Stomach (tissue), 9 donors: Measurements from ENCODE around the gene TTC28. TPM values are rescaled to one million over a fixed set of nuclear protein-coding genes. Genes with fewer than 3 reads are reported as not detected.

Experiments
- DNase-seq, 2 donors: peaks; one replicate each; pipeline versions ENCODE4 v3.0.0 to v3.0.0-alpha.2; 2013 to 2019
- H3K27ac ChIP-seq, 5 donors: fragments of 200-600 bp in 4 of 5; sonication (generic) in 4 of 5; one replicate each; pipeline ENCODE4 v1.5.1; 2013 to 2019; ENCODE audit warnings: mild to moderate bottlenecking in 1 of 5, moderate library complexity in 1 of 5
- H3K27me3 ChIP-seq, 3 donors: fragments of 200-600 bp; sonication (generic); one replicate each; pipeline ENCODE4 v1.5.1; 2017 to 2019; ENCODE audit warnings: mixed run types in 1 of 3
- H3K36me3 ChIP-seq, 4 donors: fragments of 200-600 bp; sonication (generic); 1 replicate in 3 of 4; 2 replicates in 1 of 4; pipeline ENCODE4 v1.5.1; 2016 to 2019
- H3K4me1 ChIP-seq, 4 donors: fragments of 200-600 bp; sonication (generic); one replicate each; pipeline ENCODE4 v1.5.1; 2016 to 2019
- H3K4me3 ChIP-seq, 4 donors: fragments of 200-600 bp; sonication (generic) in 3 of 4; one replicate each; pipeline ENCODE4 v1.5.1; 2016 to 2019; ENCODE audit warnings: mild to moderate bottlenecking in 1 of 4
- H3K9me3 ChIP-seq, 4 donors: fragments of 200-600 bp; sonication (generic); one replicate each; pipeline ENCODE4 v1.5.1; 2016 to 2019
- EP300 ChIP-seq: sonication (generic); formaldehyde crosslinking; IDR thresholded peaks from one replicate; pipeline ENCODE4 v1.6.1; 2017; ENCODE audit warnings: antibody characterized with exemption
- POLR2A ChIP-seq, 4 donors: fragments of 450-650 bp; IDR thresholded peaks; one replicate each; pipeline ENCODE4 v1.6.1; 2016; ENCODE audit warnings: antibody characterized with exemption in 4 of 4, control low read depth in 2 of 4, mild to moderate bottlenecking in 1 of 4, moderate library complexity in 1 of 4
- POLR2AphosphoS5 ChIP-seq, 3 donors: sonication (generic); formaldehyde crosslinking; IDR thresholded peaks; one replicate each; pipeline ENCODE4 v1.6.1; 2016; ENCODE audit warnings: antibody characterized with exemption in 3 of 3
- WGBS, 5 donors: extraction: QIAGEN DNeasy Blood & Tissue Kit in 3 of 5; methylation state at CpG; one replicate each; pipeline versions ENCODE4 v1.1.5 to v1.1.7; 2013 to 2018; 5-methylcytosine and 5-hydroxymethylcytosine counted together
- intact Hi-C: fragments of 100-400 bp; cut with DNase I; formaldehyde crosslinking; loops from one replicate; pipeline ENCODE4 v1.15.1; 2023; ENCODE audit warnings: low total_unique reads
- polyA plus RNA-seq, 3 donors: library from polyadenylated mRNA; stranded (reverse); fragments of 200-250 nt; gene quantifications; one replicate each; pipeline ENCODE4 v1.2.3, GENCODE V29; 2013
- total RNA-seq, 5 donors: library from RNA; depleted of rRNA; stranded (reverse); fragments of >200 nt; gene quantifications; one replicate each; pipeline versions ENCODE4 v1.1.0 to v1.2.3, GENCODE V29; 2014 to 2016
- TF ChIP-seq, protein P1 (sequence below), 7 experiments: fragments of 450-650 bp in 4 of 7; fragments of 200-600 bp in 3 of 7; sonication (generic) in 3 of 7; IDR thresholded peaks; one replicate each; pipeline ENCODE4 v1.5.1; 2016 to 2019; ENCODE audit warnings: antibody characterized with exemption in 7 of 7, control low read depth in 2 of 7, mild to moderate bottlenecking in 1 of 7
- donor health status: healthy with polysubstance abuse.
- donor health status: Bipolar disorder and iron deficiency.
- donor health status: healthy.

Gene TTC28
- total and polyA plus RNA-seq, 8 donors = 1.7 to 53.4 (median 24.6) TPM

DNA sequence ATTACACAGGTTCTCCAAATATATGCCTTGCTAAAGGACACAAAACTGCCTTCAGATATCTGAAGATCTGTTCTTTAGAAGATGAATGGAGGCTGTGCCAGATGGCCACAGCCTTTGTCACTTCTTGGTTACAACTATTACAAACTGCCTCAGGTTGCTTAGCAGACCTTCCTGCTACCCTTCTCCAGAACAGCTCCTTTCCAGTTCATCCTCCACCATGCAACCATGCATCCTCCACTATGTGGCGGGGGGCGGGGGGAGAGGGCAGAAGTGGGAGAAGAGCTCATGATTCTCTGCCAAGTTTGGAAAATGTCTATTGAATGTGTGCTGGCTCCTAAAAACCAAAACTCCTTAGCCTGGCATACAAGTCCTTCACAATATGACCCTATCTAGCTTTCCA lies 267.5 kb downstream of the TTC28 start:
- H3K27ac ChIP-seq = no peak overlapping the region
- TF ChIP-seq EP300 (no peak), POLR2A (IDR thresholded peaks at IDR 0.05) (no peak), POLR2AphosphoS5 (IDR thresholded peaks at IDR 0.05) (no peak)
- TF ChIP-seq, protein P1, sequence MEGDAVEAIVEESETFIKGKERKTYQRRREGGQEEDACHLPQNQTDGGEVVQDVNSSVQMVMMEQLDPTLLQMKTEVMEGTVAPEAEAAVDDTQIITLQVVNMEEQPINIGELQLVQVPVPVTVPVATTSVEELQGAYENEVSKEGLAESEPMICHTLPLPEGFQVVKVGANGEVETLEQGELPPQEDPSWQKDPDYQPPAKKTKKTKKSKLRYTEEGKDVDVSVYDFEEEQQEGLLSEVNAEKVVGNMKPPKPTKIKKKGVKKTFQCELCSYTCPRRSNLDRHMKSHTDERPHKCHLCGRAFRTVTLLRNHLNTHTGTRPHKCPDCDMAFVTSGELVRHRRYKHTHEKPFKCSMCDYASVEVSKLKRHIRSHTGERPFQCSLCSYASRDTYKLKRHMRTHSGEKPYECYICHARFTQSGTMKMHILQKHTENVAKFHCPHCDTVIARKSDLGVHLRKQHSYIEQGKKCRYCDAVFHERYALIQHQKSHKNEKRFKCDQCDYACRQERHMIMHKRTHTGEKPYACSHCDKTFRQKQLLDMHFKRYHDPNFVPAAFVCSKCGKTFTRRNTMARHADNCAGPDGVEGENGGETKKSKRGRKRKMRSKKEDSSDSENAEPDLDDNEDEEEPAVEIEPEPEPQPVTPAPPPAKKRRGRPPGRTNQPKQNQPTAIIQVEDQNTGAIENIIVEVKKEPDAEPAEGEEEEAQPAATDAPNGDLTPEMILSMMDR (IDR thresholded peaks at IDR 0.05) = no peak
- 89 to 100% (median 94%) methylated on average over 2 of the region's 2 CpGs for WGBS, 5 donors

GRCh38 chr22:28411125-28411524 lies 268.5 kb downstream of the TTC28 start:
- Histone ChIP-seq H3K36me3 (no peaks in the 10 kb centered on the region), H3K4me1 (peaks cover 0 to 23% (median 6%) of the 10 kb centered on the region in 4 donors), H3K9me3 (no peaks in the 10 kb centered on the region), H3K4me3 (no peak overlapping the region), H3K27me3 (no peaks in the 10 kb centered on the region), H3K27ac (no peak overlapping the region)
- TF ChIP-seq, protein P1 (IDR thresholded peaks at IDR 0.05) = no peak
- no peak for TF ChIP-seq POLR2A (IDR thresholded peaks at IDR 0.05)
- no peak for TF ChIP-seq POLR2AphosphoS5 (IDR thresholded peaks at IDR 0.05)
- no peak for TF ChIP-seq EP300
- intact Hi-C loops = no loop called here
- 80 to 87% (median 83%) methylated on average over 4 of the region's 4 CpGs for WGBS, 5 donors
- no peak for DNase-seq

More for the DNA sequence above, 267.5 kb downstream of the TTC28 start:
- Histone ChIP-seq H3K27me3 (no peaks in the 10 kb centered on the region), H3K4me3 (no peak overlapping the region), H3K4me1 (peaks cover 0 to 23% (median 6%) of the 10 kb centered on the region in 4 donors), H3K36me3 (no peaks in the 10 kb centered on the region), H3K9me3 (no peaks in the 10 kb centered on the region)
- no peak for DNase-seq
- intact Hi-C loops = no loop called here

GRCh38 chr22:28410050-28410816 lies 269.4 kb downstream of the TTC28 start:
- H3K27me3 ChIP-seq = no peaks in the 10 kb centered on the region
- H3K36me3 ChIP-seq = no peaks in the 10 kb centered on the region
- no peaks in the 10 kb centered on the region for H3K9me3 ChIP-seq
- TF ChIP-seq POLR2A (IDR thresholded peaks at IDR 0.05) (no peak), POLR2AphosphoS5 (IDR thresholded peaks at IDR 0.05) (no peak), EP300 (no peak)
- TF ChIP-seq, protein P1 (IDR thresholded peaks at IDR 0.05) = no peak
- peaks cover 0 to 23% (median 6%) of the 10 kb centered on the region in 4 donors for H3K4me1 ChIP-seq
- peak in 1 of 2 donors; percentile 25 for DNase-seq
- no peak overlapping the region for H3K27ac ChIP-seq
- intact Hi-C loops = no loop called here
- H3K4me3 ChIP-seq = no peak overlapping the region
- WGBS, 5 donors = 58 to 68% (median 66%) methylated on average over 3 of the region's 3 CpGs

GRCh38 chr22:28408709-28409108 lies 270.9 kb downstream of the TTC28 start:
- Histone ChIP-seq H3K27me3 (no peaks in the 10 kb centered on the region), H3K27ac (no peak overlapping the region), H3K4me3 (no peak overlapping the region), H3K9me3 (no peaks in the 10 kb centered on the region), H3K36me3 (no peaks in the 10 kb centered on the region), H3K4me1 (peaks cover 0 to 15% (median 2%) of the 10 kb centered on the region in 4 donors)
- 66 to 81% (median 78%) methylated on average over 2 of the region's 2 CpGs for WGBS, 5 donors
- no peak for DNase-seq
- TF ChIP-seq, protein P1 (IDR thresholded peaks at IDR 0.05) = no peak
- no peak for TF ChIP-seq POLR2AphosphoS5 (IDR thresholded peaks at IDR 0.05)
- TF ChIP-seq EP300 = no peak
- TF ChIP-seq POLR2A (IDR thresholded peaks at IDR 0.05) = no peak
- intact Hi-C loops = no loop called here
